Caco-2 (cell line): ENCODE data around the gene ZIM2. TPM values are rescaled to one million over a fixed set of nuclear protein-coding genes. Genes with fewer than 3 reads are reported as not detected.

ENCODE experiments used
- BruUV-seq: library from RNA; stranded (reverse); fragments of 400-500 nt; replicated peaks from 2 replicates; lab custom pipeline; 2021; lab: Mats Ljungman, UMichigan
- CTCF ChIA-PET: fragments of 300-600 bp; sonication (Branson Sonifier 250); formaldehyde crosslinking; loops from one replicate; lab custom pipeline; 2022; ENCODE audit warnings: antibody characterized with exemption; lab: Charles Lee
- POLR2A ChIA-PET: fragments of 300-600 bp; sonication (Branson Sonifier 250); formaldehyde crosslinking; loops from one replicate; lab custom pipeline; 2022; ENCODE audit warnings: antibody characterized with exemption; lab: Charles Lee
- DNase-seq, 2 experiments: peaks; one replicate each; pipeline versions ENCODE4 v3.0.0 to v3.0.0-alpha.2; 2020 to 2022
- H3K27me3 ChIP-seq: replicated peaks from 2 replicates; pipeline ENCODE4 v1.6.0; 2011; ENCODE audit warnings: low read length; ENCODE audit not compliant: control insufficient read depth, insufficient read depth
- H3K36me3 ChIP-seq: 2 replicates; pipeline ENCODE4 v1.5.1; 2011; ENCODE audit warnings: low read length; ENCODE audit not compliant: control insufficient read depth, insufficient read depth
- H3K4me1 ChIP-seq: fragments of 250-450 bp; sonication (Bioruptor Pico); 2 replicates; pipeline ENCODE4 v1.5.1; 2020; ENCODE audit warnings: mild to moderate bottlenecking
- H3K4me3 ChIP-seq: 2 replicates; pipeline ENCODE4 v1.5.1; 2011; ENCODE audit warnings: low read depth, mild to moderate bottlenecking, control low read depth, low read length
- H3K9me3 ChIP-seq: fragments of 250-450 bp; sonication (Bioruptor Pico); 2 replicates; pipeline ENCODE4 v1.5.1; 2020; ENCODE audit warnings: mild to moderate bottlenecking, moderate library complexity
- H3K27ac Mint-ChIP-seq: one replicate; pipeline ENCODE4 v1.8.0; 2022; ENCODE audit warnings: mixed read lengths; ENCODE audit not compliant: unreplicated experiment
- H3K27me3 Mint-ChIP-seq: one replicate; pipeline ENCODE4 v1.8.0; 2022; ENCODE audit warnings: mixed read lengths; ENCODE audit not compliant: insufficient read depth, unreplicated experiment
- H3K36me3 Mint-ChIP-seq: one replicate; pipeline ENCODE4 v1.8.0; 2022; ENCODE audit warnings: mild to moderate bottlenecking, mixed read lengths; ENCODE audit not compliant: insufficient read depth, unreplicated experiment
- H3K4me1 Mint-ChIP-seq: one replicate; pipeline ENCODE4 v1.8.0; 2022; ENCODE audit warnings: low read depth, mixed read lengths; ENCODE audit not compliant: unreplicated experiment
- H3K4me3 Mint-ChIP-seq: one replicate; pipeline ENCODE4 v1.8.0; 2022; ENCODE audit warnings: mild to moderate bottlenecking, moderate library complexity, mixed read lengths; ENCODE audit not compliant: unreplicated experiment
- H3K9me3 Mint-ChIP-seq: one replicate; pipeline ENCODE4 v1.8.0; 2022; ENCODE audit warnings: mixed read lengths; ENCODE audit not compliant: unreplicated experiment
- intact Hi-C: fragments of 100-400 bp; cut with micrococcal nuclease; formaldehyde crosslinking; loops from one replicate; pipeline ENCODE4 v1.10.0; 2022; ENCODE audit not compliant: unreplicated experiment
- total RNA-seq: library from RNA; stranded (reverse); gene quantifications from 2 replicates; pipeline ENCODE4 v1.2.3, GENCODE V29; 2022
- TF ChIP-seq, protein P1 (sequence below), 2 experiments: fragments of 200-600 bp in 1 of 2; IDR thresholded peaks; 1 replicate in 1 of 2; 2 replicates in 1 of 2; pipeline versions ENCODE4 v1.5.1 to v1.8.0; 2011 to 2022; ENCODE audit warnings: antibody characterized with exemption in 1 of 2, control low read depth in 1 of 2, inconsistent platforms in 1 of 2, low read depth in 1 of 2, low read length in 1 of 2, mild to moderate bottlenecking in 1 of 2, moderate library complexity in 1 of 2; ENCODE audit not compliant: insufficient read depth in 1 of 2, severe bottlenecking in 1 of 2, unreplicated experiment in 1 of 2

Gene ZIM2
- total RNA-seq, 1 experiment from 2014 or later, result not detected

- Mint-ChIP-seq H3K4me3 (no peak overlapping the region), H3K27ac (no peak overlapping the region), H3K27me3 (no peaks in the 10 kb centered on the region), H3K4me1 (no peaks in the 10 kb centered on the region), H3K36me3 (no peaks in the 10 kb centered on the region), H3K9me3 (peaks cover 50% of the 10 kb centered on the region)
- no peak for DNase-seq
- intact Hi-C loops, result no loop called here
- no TSS peak for BruUV-seq
- ChIA-PET CTCF (no interaction called here), POLR2A (no interaction called here)
- Histone ChIP-seq H3K4me1 (no peaks in the 10 kb centered on the region), H3K36me3 (no peaks in the 10 kb centered on the region), H3K4me3 (no peak overlapping the region), H3K9me3 (0 out of 2 replicates have a peak, but pooled peaks cover 5% of the 10 kb centered on the region), H3K27me3 (no peaks in the 10 kb centered on the region)
- TF ChIP-seq, protein P1, sequence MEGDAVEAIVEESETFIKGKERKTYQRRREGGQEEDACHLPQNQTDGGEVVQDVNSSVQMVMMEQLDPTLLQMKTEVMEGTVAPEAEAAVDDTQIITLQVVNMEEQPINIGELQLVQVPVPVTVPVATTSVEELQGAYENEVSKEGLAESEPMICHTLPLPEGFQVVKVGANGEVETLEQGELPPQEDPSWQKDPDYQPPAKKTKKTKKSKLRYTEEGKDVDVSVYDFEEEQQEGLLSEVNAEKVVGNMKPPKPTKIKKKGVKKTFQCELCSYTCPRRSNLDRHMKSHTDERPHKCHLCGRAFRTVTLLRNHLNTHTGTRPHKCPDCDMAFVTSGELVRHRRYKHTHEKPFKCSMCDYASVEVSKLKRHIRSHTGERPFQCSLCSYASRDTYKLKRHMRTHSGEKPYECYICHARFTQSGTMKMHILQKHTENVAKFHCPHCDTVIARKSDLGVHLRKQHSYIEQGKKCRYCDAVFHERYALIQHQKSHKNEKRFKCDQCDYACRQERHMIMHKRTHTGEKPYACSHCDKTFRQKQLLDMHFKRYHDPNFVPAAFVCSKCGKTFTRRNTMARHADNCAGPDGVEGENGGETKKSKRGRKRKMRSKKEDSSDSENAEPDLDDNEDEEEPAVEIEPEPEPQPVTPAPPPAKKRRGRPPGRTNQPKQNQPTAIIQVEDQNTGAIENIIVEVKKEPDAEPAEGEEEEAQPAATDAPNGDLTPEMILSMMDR (IDR thresholded peaks at IDR 0.05; ENCODE audit: insufficient read depth in 1 of 2, low read depth in 1 of 2, low read length in 1 of 2, severe bottlenecking in 1 of 2, unreplicated experiment in 1 of 2), result no peak
Observed at GRCh38 chr19:56823956-56824355, 16.6 kb downstream of the ZIM2 start.

GRCh38 chr19:56823417-56823816, 17.1 kb downstream of the ZIM2 start:
- H3K4me1 ChIP-seq, result no peaks in the 10 kb centered on the region
- no peaks in the 10 kb centered on the region for H3K36me3 ChIP-seq
- POLR2A ChIA-PET, result no interaction called here
- H3K4me1 Mint-ChIP-seq, result no peaks in the 10 kb centered on the region
- H3K9me3 ChIP-seq, result 0 out of 2 replicates have a peak, but pooled peaks cover 9% of the 10 kb centered on the region
- H3K27me3 ChIP-seq, result no peaks in the 10 kb centered on the region
- no peaks in the 10 kb centered on the region for H3K36me3 Mint-ChIP-seq
- H3K27me3 Mint-ChIP-seq, result no peaks in the 10 kb centered on the region
- BruUV-seq, result no TSS peak
- peaks cover 55% of the 10 kb centered on the region for H3K9me3 Mint-ChIP-seq
- intact Hi-C loops, result no loop called here
- no peak overlapping the region for H3K4me3 ChIP-seq
- no peak for DNase-seq
- TF ChIP-seq, protein P1 (IDR thresholded peaks at IDR 0.05; ENCODE audit: insufficient read depth in 1 of 2, low read depth in 1 of 2, low read length in 1 of 2, severe bottlenecking in 1 of 2, unreplicated experiment in 1 of 2), result no peak
- CTCF ChIA-PET, result no interaction called here
- no peak overlapping the region for H3K4me3 Mint-ChIP-seq
- H3K27ac Mint-ChIP-seq, result no peak overlapping the region

DNA sequence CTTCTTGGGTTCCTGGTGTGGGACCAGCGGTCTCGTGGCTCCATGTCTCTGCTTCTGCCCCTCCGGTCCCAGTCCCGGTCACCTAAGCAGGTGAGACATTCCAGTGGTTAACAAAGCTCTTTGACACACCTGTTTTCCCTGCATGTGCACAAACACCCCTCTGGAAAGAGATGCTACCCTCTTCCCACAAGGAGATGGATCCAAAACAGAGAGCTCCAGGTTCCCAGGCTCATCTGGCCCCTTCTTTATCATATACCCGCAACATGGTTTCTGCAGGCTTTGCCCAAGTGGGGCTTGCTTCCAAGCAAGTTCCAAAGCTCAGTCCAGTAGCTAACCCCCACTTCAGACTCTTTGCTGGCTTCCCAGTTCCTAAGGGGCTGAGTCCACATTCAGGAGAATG, 17.8 kb downstream of the ZIM2 start:
- H3K9me3 ChIP-seq, result 0 out of 2 replicates have a peak, but pooled peaks cover 9% of the 10 kb centered on the region
- H3K4me3 ChIP-seq, result no peak overlapping the region
- Mint-ChIP-seq H3K9me3 (peaks cover 62% of the 10 kb centered on the region), H3K4me1 (no peaks in the 10 kb centered on the region), H3K27me3 (no peaks in the 10 kb centered on the region), H3K4me3 (no peak overlapping the region), H3K36me3 (no peaks in the 10 kb centered on the region), H3K27ac (no peak overlapping the region)
- no TSS peak for BruUV-seq
- CTCF ChIA-PET, result no interaction called here
- POLR2A ChIA-PET, result no interaction called here
- TF ChIP-seq, protein P1 (IDR thresholded peaks at IDR 0.05; ENCODE audit: insufficient read depth in 1 of 2, low read depth in 1 of 2, low read length in 1 of 2, severe bottlenecking in 1 of 2, unreplicated experiment in 1 of 2), result no peak
- no peaks in the 10 kb centered on the region for H3K27me3 ChIP-seq
- intact Hi-C loops, result no loop called here
- H3K36me3 ChIP-seq, result no peaks in the 10 kb centered on the region
- no peak for DNase-seq
- no peaks in the 10 kb centered on the region for H3K4me1 ChIP-seq
